ENCODE results near the gene SERPINA5. TPM values are rescaled to one million over a fixed set of nuclear protein-coding genes. Genes with fewer than 3 reads are reported as not detected.

Gene SERPINA5
- total and polyA plus RNA-seq, 2 of the 13 experiments (the other 11 are each of a cell fraction or from before 2014, with no cell fraction given) = 449 to 498 TPM

- TF ChIP-seq ZGPAT (CRISPR knock-in tag; IDR thresholded peaks at IDR 0.05) (no peak), ZBTB42 (CRISPR knock-in tag; IDR thresholded peaks at IDR 0.05) (no peak), THAP11 (CRISPR knock-in tag; IDR thresholded peaks at IDR 0.05) (no peak), ZNF180 (CRISPR knock-in tag; IDR thresholded peaks at IDR 0.05; ENCODE audit: borderline replicate concordance, low read depth) (no peak), ZNF230 (CRISPR knock-in tag; IDR thresholded peaks at IDR 0.05) (no peak), CHD2 (IDR thresholded peaks at IDR 0.05; ENCODE audit: low read depth, low read length) (no peak), NFE2L1 (CRISPR knock-in tag; IDR thresholded peaks at IDR 0.05; ENCODE audit: borderline replicate concordance) (peak; percentile 87; the same call in 1 of the 2 replicates), ZNF318 (CRISPR knock-in tag; IDR thresholded peaks at IDR 0.05) (no peak), ZNF609 (CRISPR knock-in tag; IDR thresholded peaks at IDR 0.05; ENCODE audit: borderline replicate concordance) (no peak), IRF9 (CRISPR knock-in tag; IDR thresholded peaks at IDR 0.05; ENCODE audit: borderline replicate concordance) (0 out of 2 replicates have a peak, but pooled peaks have one; percentile 21), ZNF788 (CRISPR knock-in tag; IDR thresholded peaks at IDR 0.05; ENCODE audit: borderline replicate concordance) (no peak), ZNF597 (CRISPR knock-in tag; IDR thresholded peaks at IDR 0.05) (no peak)
These were observed 20.7 kb downstream of the SERPINA5 start (continued) for GRCh38 chr14:94601884-94602391.
